ENCODE results near the gene TMEM109.

- no peak for TF ChIP-seq CTCF (IDR thresholded peaks at IDR 0.05)
- TF ChIP-seq POLR2AphosphoS5 (IDR thresholded peaks at IDR 0.05): no peak
- no peak for TF ChIP-seq POLR2A (IDR thresholded peaks at IDR 0.05)
Measured at GRCh38 chr11:60937811-60938210, 23.9 kb downstream of the TMEM109 start.
